ENCODE results near the gene TBC1D9.

TBC1D9 gene

GRCh38 chr4:140688711-140689598 lies 67.2 kb downstream of the TBC1D9 start:
- no peak for DNase-seq

- DNase-seq, result no peak
Observed at GRCh38 chr4:140686796-140687195, 69.4 kb downstream of the TBC1D9 start.

GRCh38 chr4:140684314-140684713 lies 71.9 kb downstream of the TBC1D9 start:
- no peak for DNase-seq

- DNase-seq, result no peak
Observed at GRCh38 chr4:140681201-140681600, 75.0 kb downstream of the TBC1D9 start.

- no peak for DNase-seq
Observed at GRCh38 chr4:140680686-140681085, 75.5 kb downstream of the TBC1D9 start.

- peak; percentile 66 for DNase-seq
Observed at GRCh38 chr4:140679576-140679975, 76.6 kb downstream of the TBC1D9 start.

GRCh38 chr4:140675599-140676231 lies 80.5 kb downstream of the TBC1D9 start:
- no peak for DNase-seq

- DNase-seq, result no peak
Observed at GRCh38 chr4:140673729-140674128, 82.5 kb downstream of the TBC1D9 start.

GRCh38 chr4:140672416-140672815 lies 83.8 kb downstream of the TBC1D9 start:
- DNase-seq, result no peak

- no peak for DNase-seq
Observed at GRCh38 chr4:140668111-140668510, 88.1 kb downstream of the TBC1D9 start.

GRCh38 chr4:140666889-140667614 lies 89.1 kb downstream of the TBC1D9 start:
- no peak for DNase-seq

GRCh38 chr4:140662082-140662869 lies 93.9 kb downstream of the TBC1D9 start:
- no peak for DNase-seq

- DNase-seq, result no peak
Observed at GRCh38 chr4:140661550-140661949, 94.6 kb downstream of the TBC1D9 start.

GRCh38 chr4:140659943-140660700 lies 96.1 kb downstream of the TBC1D9 start:
- peak; percentile 13 for DNase-seq

GRCh38 chr4:140654495-140654814 lies 101.7 kb downstream of the TBC1D9 start:
- no peak for DNase-seq

- DNase-seq, result no peak
Observed at GRCh38 chr4:140653718-140654494, 102.3 kb downstream of the TBC1D9 start.

GRCh38 chr4:140652601-140653000 lies 103.6 kb downstream of the TBC1D9 start:
- DNase-seq, result no peak

GRCh38 chr4:140648716-140649308 lies 107.4 kb downstream of the TBC1D9 start:
- DNase-seq, result no peak

- DNase-seq, result no peak
Observed at GRCh38 chr4:140645614-140646412, 110.4 kb downstream of the TBC1D9 start.

GRCh38 chr4:140645196-140645595 lies 111.0 kb downstream of the TBC1D9 start:
- no peak for DNase-seq
